ENCODE results near the gene C6orf89. TPM values are rescaled to one million over a fixed set of nuclear protein-coding genes. Genes with fewer than 3 reads are reported as not detected.
"Not testable (repeated sequence)": the region's sequence is repeated elsewhere in the genome, so short reads cannot be mapped to it uniquely, and the experiment has no call there.

The C6orf89 gene
- polyA plus RNA-seq, 12 donors: 32.1 to 45.0 (median 37.1) TPM; not detected in 1

DNA sequence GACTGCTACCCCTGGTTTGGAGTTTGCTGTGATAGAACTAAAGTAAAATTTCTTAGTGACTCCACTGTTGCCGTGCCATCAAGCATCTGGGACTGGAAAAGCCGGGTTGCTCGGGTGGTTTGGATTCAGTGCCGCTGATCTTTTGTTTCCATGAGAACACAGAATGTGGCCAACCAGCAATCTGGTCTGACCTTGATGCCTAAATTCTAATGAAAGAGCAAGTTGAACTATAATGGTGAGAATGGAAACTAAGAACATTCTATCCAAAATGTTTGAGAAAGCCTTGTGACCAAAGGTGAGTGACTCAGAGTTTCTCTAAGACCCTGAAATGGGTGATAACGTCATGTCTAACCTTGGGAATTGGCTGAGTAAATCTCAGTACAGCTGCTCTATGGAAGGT, 58.9 kb downstream of the C6orf89 start:
- DNase-seq: no peak

DNA sequence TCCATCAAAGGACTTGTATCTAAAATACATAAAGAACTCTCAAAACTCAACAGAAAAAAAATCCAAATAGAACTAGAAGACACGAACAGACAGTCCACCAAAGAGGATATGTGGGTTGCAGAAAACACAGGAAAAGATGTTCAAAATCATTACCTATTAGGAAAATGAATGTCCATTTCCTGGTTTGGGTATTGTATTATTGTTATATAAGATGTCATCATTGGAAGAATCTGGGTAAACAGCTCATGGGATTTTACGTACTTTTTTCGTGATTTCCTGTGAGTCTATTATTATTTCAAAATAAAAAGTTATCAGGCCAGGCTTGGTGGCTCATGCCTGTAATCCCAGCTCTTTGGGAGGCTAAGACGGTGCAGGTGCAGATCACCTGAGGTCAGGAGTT, 59.5 kb downstream of the C6orf89 start:
- DNase-seq: no peak

DNA sequence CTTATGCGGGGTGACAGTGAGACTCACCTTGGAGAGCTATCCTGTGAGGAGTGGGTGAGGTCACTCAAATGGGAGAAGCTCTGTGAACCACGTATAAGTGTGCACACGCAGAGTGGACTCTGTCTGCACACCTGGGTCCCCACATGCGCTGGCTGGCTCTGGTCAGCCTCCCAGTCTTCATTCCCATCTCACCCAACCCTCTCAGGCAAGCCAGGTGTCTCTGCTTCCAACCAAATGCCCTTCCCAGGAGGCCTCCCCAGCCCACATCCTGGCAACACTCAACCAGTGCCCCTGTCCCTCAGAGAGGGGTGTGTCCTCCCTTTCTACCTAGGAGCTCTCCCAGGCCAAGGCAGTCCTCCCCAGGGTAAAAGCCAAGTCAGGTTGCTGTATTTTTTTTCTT, 60.8 kb downstream of the C6orf89 start:
- no peak for DNase-seq

DNA sequence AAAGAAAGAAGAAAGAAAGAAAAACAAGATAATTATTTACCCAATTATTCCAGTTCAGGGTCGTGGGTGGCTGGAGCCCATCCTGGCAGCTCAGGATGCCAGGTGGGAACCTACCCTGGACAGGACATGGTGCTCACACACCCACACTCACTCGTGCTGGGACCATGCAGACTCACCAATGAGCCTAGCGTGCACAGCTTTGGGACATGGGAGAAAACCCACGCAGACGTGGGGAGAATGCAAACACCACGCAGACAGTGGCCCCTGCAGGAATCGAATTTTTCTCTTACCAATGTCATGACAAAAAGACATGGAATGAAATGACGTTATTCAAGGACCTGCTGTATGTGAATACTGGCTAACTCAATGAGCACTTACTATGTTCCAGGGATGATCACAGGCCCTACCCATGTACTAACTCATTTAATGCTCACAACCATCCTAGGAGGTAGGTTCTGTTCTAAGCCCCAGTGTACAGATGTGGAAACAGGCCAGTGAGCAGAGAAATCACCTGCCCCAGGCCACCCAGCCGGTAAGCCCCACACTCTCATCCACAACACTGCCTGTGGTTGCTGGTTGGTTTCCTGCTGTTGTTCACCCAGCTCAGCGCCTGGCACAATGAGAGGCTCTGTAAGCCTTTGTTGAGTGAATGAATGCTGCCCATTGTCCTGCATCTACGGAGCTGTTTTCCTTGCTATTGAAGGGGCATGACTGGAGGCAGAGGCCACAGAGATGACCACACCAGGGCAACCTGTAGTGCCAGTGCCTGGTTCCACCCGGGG, 62.0 kb downstream of the C6orf89 start:
- no peak for DNase-seq

DNA sequence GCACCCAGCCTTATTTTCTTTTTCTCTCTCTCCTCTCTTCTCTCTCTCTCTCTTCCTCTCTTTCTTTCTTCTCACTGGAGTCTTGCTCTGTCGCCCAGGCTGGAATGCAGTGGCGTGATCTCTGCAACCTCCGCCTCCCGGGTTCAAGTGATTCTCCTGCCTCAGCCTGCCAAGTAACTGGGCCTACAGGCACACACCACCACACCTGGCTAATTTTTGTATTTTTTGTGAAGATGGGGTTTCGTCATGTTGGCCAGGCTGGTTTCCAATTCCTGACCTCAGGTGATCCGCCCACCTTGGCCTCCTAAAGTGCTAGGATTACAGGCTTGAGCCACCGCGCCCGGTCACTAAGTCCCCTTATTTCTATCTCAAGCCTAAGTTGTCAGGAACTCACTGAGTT, 63.3 kb downstream of the C6orf89 start:
- not testable (repeated sequence) for DNase-seq

DNA sequence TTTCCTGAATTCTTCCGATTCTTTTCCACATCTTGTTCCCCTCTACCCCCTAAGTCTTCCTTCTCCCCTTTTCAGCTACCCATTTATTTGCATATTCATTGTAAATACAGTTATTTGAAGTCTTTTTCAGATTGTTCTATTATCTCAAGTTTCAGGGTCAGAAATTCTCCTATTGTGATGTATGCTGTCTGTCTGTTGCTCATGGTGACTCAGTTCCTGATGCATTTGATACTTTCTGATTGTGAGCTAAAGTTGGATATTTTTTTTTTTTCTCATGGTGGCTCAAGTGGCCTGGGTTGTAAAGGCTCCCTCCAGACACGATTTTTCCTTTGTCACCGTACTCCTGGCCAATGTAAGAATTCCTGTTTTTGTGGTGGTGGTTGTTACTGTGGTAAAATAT, 63.9 kb downstream of the C6orf89 start:
- no peak for DNase-seq

DNA sequence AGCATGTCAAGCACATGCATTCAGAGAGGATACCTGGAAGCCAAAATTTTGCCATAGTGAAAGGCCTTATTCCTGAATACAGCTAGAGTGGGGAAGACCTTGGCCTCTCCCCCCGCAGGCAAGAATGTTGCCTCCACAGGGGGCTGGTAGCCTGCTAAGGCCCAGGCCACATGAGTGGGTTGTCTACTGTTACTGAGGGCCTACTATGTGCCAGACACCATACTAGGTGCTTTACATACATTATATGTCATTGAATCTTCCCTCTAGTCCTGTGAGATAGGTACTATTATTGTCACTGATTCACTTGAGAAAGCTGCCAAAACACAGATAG, 68.1 kb downstream of the C6orf89 start:
- no peak for DNase-seq

DNA sequence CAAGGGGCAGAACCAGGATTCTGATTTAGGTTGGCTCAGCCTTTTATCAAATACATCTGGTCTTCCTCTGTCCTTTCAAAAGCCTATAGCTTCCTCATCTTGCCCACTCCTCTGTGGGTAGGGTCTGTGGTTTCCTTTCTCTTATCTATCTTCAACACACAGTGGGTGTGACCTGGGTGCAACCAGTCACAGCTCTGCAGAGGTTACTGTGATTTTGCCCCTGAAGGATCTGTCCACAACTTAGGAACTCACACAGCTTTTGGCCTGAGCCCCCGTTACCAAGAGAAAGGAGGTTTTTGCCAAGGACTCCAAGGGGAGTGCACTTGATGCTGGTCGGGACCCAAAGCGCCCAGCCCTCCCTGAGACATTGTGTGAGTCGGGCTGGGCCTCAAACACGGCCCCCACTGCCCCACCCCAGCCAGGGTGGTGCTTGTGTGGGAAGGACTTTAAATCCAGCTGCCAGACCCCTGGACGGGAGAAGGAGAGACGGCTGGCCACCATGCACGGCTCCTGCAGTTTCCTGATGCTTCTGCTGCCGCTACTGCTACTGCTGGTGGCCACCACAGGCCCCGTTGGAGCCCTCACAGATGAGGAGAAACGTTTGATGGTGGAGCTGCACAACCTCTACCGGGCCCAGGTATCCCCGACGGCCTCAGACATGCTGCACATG, 68.6 kb downstream of the C6orf89 start, which contains the start of gene PI16:
Gene PI16 (plus strand): TSS at position 477 of the 670 bp plus-strand sequence. CDS start 23 bp downstream, at position 500.
- DNase-seq: no peak

DNA sequence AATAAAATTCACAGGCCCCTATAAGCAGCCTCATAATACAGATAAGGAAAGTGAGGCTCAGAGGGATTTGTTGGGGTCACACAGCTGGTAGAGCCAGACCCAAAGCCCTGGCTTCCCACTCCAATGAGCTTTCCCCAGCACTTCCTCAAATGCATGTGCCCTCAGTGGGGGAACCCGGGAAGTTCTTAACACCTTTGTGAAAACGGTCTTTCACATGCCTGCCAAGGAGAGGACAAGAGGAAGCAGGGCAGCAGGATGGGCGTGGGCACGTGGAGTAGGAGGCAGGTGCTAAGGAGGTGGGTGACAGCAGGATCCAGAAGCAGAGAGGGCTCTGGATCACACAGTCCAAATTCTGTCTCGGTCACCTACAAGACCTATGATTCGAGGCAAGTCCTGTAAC, 69.4 kb downstream of the C6orf89 start:
- DNase-seq: no peak

DNA sequence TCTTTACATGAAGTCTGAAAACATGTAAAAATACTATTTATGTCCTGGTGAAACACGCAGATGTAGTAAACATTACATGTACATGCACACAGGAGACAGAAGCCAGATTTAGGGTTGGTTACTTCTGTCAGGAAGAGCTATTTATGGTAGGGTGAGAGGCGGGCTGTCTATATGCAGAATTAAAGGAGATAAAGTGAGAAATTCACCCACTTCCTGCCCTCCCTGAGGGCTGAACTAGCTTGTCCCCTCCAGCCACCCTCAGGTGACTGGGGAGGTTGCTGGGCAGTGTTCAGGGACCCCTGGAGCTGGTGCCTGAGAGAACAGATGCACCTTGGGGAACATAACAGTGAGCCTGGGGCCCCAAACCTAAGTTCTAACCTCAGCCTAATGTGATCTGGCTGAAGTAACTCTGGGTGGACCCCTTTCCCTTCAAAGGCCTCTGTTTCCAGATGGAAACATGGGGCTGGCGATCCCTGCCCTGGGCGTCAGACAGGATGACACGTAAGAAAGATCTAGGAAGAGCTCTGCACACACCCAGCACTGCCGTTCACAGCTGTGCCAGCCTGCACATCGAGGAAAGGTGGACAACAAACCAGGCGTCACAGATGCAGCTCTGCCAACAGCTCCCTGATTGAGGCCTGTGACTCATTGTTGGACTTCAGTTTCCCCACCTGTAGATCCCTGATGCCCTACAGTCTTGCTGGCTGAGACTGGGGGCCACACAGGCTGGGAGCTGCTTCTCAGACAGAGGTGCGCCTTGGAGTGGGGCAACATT, 70.1 kb downstream of the C6orf89 start:
- no peak for DNase-seq

DNA sequence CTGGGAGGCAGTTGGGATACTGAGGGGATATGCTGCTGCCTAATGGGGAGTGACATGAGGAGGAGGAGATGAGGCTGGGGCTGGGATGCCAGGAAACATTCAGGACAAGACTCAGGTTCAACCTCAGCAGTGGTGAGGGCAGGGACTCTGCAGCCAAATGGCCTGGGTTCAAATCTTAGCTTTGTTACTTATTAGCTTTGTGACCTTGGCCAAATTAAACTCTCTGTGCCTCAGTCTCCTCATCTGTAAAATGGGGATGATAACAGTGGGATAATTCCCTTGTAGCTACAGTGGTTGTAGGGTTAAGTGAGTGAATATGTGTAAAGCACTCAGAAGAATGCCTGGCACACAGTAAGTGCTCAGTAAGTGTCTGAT, 70.7 kb downstream of the C6orf89 start:
- DNase-seq: no peak

DNA sequence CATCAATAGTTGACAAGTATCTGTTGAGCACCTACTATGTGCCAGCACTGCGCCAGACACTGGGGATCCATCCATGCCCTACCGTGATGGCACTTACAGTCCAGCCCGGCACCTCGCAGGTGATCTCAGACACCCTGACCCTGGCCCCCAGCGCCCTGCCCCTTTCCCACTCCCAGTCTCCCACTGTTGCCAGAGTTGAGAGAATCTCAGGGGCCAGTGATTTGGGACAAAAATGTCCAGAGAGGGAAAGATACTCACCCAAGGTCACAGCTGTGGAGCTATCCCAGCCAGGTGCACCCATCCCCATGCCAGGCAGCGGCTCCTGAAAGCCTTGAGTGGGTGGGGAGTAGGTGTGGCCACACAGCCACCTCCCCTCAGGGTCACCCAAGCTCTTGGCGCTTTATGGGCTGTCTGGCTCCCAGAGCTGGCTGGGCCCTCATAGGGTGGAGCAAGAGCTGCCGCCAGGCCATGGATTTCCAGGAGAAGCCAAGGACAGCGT, 72.1 kb downstream of the C6orf89 start:
- DNase-seq: no peak

DNA sequence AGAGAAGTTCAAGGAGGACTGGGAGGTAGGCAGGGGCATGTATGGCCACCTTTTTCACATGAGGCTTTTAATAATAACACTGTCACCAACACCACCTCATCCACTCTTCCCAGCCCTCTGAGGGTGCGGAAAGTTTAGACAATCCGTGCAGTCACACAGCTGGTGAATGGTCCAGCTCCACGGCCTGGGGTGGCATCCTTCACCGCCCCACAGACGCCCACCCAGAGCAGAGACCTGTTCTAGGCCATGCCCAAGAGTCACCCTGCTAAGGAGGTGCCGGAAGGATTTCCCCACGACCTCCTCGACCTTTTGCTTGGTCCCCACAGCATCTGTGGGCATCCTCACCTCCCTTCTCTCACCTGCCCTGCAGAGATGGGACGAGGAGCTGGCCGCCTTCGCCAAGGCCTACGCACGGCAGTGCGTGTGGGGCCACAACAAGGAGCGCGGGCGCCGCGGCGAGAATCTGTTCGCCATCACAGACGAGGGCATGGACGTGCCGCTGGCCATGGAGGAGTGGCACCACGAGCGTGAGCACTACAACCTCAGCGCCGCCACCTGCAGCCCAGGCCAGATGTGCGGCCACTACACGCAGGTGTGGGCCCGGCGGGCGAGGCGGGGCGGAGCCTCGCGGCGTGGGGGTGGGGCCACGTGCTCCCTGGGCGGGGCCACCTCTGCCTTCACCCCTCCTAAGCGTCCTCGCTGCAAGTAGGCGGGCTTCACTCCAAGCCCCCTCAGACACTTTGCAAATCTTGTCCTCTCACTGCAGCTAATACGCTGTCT, 73.2 kb downstream of the C6orf89 start:
- DNase-seq: no peak

DNA sequence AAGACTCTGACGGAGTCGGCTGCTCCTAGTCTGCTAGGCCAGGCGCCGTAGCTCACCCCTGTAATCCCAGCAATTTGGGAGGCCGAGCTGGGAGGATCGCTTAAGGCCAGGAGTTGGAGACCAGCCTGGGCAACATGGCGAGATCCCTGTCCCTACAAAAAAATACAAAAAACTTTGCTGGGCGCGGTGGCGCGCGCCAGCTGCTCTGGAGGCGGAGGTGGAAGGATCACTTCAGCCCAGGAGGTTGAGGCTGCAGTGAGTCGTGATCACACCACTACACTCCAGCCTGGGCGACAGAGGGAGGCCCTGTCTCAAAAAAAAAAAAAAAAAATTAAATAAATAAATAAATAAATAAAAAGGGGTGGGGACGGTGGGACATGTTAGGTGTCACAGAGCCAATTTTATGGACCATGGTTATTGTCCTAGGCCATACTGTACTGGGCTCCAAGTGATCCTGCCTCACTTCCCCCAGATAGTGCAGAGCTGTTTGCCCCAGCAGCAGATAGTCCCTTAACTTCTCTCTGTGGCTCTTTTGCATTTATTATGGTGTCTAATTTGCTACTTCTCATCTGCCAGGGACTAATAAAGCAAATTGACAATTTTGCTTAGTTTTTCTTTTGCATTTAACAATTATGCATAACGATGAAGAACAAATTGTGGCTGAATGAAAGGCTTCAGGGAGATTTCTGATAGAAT, 74.0 kb downstream of the C6orf89 start:
- no peak for DNase-seq

DNA sequence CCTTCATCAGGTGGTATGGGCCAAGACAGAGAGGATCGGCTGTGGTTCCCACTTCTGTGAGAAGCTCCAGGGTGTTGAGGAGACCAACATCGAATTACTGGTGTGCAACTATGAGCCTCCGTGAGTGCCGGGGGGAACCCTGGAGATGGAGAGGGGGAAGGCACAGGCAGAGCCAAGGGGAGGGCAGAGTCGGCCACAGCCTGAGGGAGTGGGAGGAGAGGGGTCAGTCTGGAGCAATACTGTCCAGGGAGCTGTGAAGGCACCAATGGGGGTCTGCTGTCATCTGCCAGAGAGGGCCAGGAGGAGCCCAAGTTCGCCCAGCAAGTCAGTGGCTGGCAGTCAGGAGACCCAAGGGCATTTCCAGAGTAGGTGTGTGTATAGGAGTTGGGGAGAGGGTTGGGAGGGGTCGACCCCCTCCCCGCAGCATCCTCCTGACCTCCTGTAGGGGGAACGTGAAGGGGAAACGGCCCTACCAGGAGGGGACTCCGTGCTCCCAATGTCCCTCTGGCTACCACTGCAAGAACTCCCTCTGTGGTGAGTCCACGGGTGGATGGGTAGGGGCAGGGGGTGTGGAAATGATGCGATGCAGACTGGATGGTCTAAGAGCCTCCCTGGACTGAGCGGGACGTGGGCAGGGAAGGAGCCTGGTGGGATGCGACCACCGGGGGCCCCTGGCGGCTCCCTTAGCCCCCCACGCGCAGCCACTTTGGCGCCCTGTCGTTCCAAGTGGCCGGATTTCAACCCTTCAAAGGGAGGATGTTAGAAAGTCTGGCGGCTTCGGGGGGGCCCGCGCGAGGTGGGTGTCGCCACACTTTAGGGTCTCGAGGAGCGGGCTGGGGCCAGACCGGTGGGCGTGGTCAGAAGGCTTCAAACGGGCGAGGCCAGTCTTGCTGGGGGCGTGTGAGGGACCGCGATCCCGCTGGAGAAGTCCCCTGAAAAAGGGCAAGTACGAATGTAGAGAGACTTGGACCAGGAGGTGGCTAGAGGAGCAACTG, 76.0 kb downstream of the C6orf89 start:
- DNase-seq: no peak

DNA sequence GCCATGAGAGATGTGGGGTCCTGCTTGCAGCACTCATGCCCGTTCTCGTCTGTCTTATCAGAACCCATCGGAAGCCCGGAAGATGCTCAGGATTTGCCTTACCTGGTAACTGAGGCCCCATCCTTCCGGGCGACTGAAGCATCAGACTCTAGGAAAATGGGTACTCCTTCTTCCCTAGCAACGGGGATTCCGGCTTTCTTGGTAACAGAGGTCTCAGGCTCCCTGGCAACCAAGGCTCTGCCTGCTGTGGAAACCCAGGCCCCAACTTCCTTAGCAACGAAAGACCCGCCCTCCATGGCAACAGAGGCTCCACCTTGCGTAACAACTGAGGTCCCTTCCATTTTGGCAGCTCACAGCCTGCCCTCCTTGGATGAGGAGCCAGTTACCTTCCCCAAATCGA, 77.1 kb downstream of the C6orf89 start:
- DNase-seq: no peak

DNA sequence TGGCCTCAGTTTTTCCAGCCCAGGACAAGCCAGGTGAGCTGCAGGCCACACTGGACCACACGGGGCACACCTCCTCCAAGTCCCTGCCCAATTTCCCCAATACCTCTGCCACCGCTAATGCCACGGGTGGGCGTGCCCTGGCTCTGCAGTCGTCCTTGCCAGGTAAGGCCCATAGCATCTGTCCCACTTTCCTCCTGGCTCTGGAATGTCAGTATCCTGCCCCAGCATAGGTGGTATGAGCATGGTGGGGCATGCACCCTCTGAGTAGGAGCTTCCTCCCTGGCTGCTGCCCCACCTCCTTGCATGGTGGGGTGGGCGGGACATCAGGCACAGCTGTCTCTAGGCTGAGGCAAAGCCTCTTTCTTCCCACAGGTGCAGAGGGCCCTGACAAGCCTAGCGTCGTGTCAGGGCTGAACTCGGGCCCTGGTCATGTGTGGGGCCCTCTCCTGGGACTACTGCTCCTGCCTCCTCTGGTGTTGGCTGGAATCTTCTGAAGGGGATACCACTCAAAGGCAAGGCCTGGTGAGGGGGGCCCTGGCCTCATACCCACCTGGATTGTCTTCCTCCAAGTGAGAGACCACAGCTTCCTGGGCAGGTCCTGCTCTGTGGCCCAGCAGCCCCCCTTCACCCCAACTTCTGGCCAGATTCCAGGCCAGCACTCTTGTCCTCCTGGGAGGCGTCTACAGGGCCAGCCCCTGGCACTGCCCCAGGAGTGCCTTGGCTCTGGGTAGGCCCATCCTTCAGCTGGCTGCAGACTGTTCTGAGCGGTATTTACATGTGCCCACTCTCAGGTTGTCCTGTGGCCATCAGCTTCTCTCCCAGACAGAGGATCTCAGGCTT, 77.9 kb downstream of the C6orf89 start:
- DNase-seq: no peak

DNA sequence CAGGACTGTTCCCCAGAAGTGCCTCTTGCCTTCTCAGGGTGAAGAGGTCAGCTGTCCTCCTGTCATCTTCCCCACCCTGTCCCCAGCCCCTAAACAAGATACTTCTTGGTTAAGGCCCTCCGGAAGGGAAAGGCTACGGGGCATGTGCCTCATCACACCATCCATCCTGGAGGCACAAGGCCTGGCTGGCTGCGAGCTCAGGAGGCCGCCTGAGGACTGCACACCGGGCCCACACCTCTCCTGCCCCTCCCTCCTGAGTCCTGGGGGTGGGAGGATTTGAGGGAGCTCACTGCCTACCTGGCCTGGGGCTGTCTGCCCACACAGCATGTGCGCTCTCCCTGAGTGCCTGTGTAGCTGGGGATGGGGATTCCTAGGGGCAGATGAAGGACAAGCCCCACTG, 78.6 kb downstream of the C6orf89 start:
- DNase-seq: no peak

DNA sequence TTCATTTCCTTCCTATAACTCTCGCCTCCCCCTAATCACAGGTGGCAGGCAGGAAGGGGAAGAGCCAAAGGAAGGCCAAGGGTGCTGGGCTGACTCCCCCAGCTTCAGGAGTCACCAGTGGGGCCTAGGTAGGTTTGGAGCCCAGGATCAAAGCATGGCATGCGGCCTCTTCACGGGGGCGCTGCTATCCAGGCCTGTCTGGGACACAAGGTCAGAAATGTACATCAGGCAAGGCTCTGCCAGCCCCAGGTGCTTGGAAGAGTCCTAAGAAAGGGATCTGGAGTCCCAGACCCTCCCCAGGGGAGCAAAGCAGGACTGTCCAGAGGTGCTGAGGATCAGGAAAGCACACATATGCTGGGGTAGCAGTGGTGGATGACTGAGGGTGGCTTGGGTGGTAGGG, 79.2 kb downstream of the C6orf89 start:
- no peak for DNase-seq
